Measurements from ENCODE around the gene AGAP4.

DNA sequence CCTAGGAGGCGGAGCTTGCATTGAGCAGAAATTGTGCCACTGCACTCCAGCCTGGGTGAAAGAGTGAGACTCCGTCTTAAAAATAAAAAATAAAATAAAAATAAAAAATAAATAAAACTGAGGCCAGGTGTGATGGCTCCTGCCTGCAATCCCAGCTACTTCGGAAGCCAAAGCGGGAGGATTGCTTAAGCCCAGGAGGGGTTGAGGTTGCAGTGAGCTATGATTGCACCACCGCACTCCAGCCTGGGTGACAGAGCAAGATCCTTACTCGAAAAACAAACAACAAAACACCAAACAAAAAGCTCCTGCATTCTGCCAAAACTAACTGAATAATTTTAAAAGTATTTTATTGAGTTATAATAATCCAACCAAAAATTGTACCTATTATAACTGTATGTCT is 36.2 kb downstream of the AGAP4 start:
- TF ChIP-seq, protein P1, sequence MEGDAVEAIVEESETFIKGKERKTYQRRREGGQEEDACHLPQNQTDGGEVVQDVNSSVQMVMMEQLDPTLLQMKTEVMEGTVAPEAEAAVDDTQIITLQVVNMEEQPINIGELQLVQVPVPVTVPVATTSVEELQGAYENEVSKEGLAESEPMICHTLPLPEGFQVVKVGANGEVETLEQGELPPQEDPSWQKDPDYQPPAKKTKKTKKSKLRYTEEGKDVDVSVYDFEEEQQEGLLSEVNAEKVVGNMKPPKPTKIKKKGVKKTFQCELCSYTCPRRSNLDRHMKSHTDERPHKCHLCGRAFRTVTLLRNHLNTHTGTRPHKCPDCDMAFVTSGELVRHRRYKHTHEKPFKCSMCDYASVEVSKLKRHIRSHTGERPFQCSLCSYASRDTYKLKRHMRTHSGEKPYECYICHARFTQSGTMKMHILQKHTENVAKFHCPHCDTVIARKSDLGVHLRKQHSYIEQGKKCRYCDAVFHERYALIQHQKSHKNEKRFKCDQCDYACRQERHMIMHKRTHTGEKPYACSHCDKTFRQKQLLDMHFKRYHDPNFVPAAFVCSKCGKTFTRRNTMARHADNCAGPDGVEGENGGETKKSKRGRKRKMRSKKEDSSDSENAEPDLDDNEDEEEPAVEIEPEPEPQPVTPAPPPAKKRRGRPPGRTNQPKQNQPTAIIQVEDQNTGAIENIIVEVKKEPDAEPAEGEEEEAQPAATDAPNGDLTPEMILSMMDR (conservative IDR thresholded peaks at IDR 0.05), result no peak
- no peak for TF ChIP-seq EZH2 (IDR thresholded peaks at IDR 0.05; ENCODE audit: low read depth)
